Activated CD4-positive, alpha-beta T cell treated with anti-CD3 and anti-CD28 coated beads, Interleukin-2, amount 50 U/mL, for 16 hours (primary cell): ENCODE measurements around the gene LZTS3.
"Not testable (repeated sequence)": the region's sequence is repeated elsewhere in the genome, so short reads cannot be mapped to it uniquely, and the experiment has no call there.

ENCODE experiments used
- DNase-seq: peaks from one replicate; pipeline ENCODE4 v3.0.0-alpha.2; 2020

The LZTS3 gene

GRCh38 chr20:3172933-3173609 lies at the start of gene LZTS3:
Gene LZTS3 (minus strand): TSS chr20:3173549. CDS start chr20:3167163, 6,386 bp downstream.
- DNase-seq = peak; percentile 56

- DNase-seq = no peak
These were observed 48.3 kb upstream of the LZTS3 start for GRCh38 chr20:3221398-3222226.

GRCh38 chr20:3218307-3218988 lies 45.1 kb upstream of the LZTS3 start:
- peak; percentile 81 for DNase-seq

- DNase-seq = not testable (repeated sequence)
These were observed 42.1 kb upstream of the LZTS3 start for GRCh38 chr20:3215359-3215917.

- no peak for DNase-seq
These were observed 39.9 kb upstream of the LZTS3 start for GRCh38 chr20:3213226-3213625.

GRCh38 chr20:3210346-3210745 lies 37.0 kb upstream of the LZTS3 start:
- DNase-seq = no peak

GRCh38 chr20:3209946-3210317 lies 36.6 kb upstream of the LZTS3 start:
- no peak for DNase-seq

- DNase-seq = peak; percentile 72
These were observed 36.1 kb upstream of the LZTS3 start, which contains the start of gene ITPA for GRCh38 chr20:3209257-3209945. Gene ITPA (plus strand): TSS chr20:3209498. CDS start chr20:3209552, 54 bp downstream.

GRCh38 chr20:3208786-3209256 lies 35.5 kb upstream of the LZTS3 start:
- DNase-seq = no peak

- peak; percentile 92 for DNase-seq
These were observed 30.9 kb upstream of the LZTS3 start, which contains the start of gene DDRGK1 for GRCh38 chr20:3204124-3204794. Gene DDRGK1 (minus strand): TSS chr20:3204682. CDS start chr20:3204627, 55 bp downstream.

- DNase-seq = peak; percentile 60
These were observed 30.2 kb upstream of the LZTS3 start for GRCh38 chr20:3203315-3204123.

GRCh38 chr20:3202965-3203314 lies 29.6 kb upstream of the LZTS3 start:
- DNase-seq = no peak

GRCh38 chr20:3199976-3200755 lies 26.8 kb upstream of the LZTS3 start:
- no peak for DNase-seq

- DNase-seq = no peak
These were observed 25.9 kb upstream of the LZTS3 start for GRCh38 chr20:3199206-3199605.

GRCh38 chr20:3195590-3196237 lies 22.4 kb upstream of the LZTS3 start:
- no peak for DNase-seq

- no peak for DNase-seq
These were observed 21.4 kb upstream of the LZTS3 start for GRCh38 chr20:3194617-3195280.

- DNase-seq = no peak
These were observed 20.7 kb upstream of the LZTS3 start for GRCh38 chr20:3193806-3194616.
